Left forelimb (tissue), 1 donor: ENCODE results near the gene NPHP4.

Experiments
- DNase-seq: peaks from one replicate; pipeline ENCODE4 v3.0.0-alpha.2; 2018; ENCODE audit warnings: low spot score

NPHP4 gene

GRCh38 chr1:5829414-5829813, 162.8 kb downstream of the NPHP4 start:
- DNase-seq: no peak

- DNase-seq: no peak
Measured at GRCh38 chr1:5828308-5828935, 163.8 kb downstream of the NPHP4 start.

- DNase-seq: no peak
Measured at GRCh38 chr1:5827516-5827915, 164.7 kb downstream of the NPHP4 start.

- no peak for DNase-seq
Measured at GRCh38 chr1:5826601-5827000, 165.6 kb downstream of the NPHP4 start.

- no peak for DNase-seq
Measured at GRCh38 chr1:5822726-5823125, 169.5 kb downstream of the NPHP4 start.

- DNase-seq: no peak
Measured at GRCh38 chr1:5822266-5822665, 170.0 kb downstream of the NPHP4 start.

GRCh38 chr1:5821540-5822176, 170.6 kb downstream of the NPHP4 start:
- DNase-seq: no peak

- DNase-seq: no peak
Measured at GRCh38 chr1:5820026-5820421, 172.2 kb downstream of the NPHP4 start.

- no peak for DNase-seq
Measured at GRCh38 chr1:5819391-5820025, 172.7 kb downstream of the NPHP4 start.

- DNase-seq: no peak
Measured at GRCh38 chr1:5818755-5819154, 173.5 kb downstream of the NPHP4 start.

- DNase-seq: no peak
Measured at GRCh38 chr1:5815716-5816115, 176.5 kb downstream of the NPHP4 start.

- DNase-seq: no peak
Measured at GRCh38 chr1:5815211-5815610, 177.0 kb downstream of the NPHP4 start.

- DNase-seq: no peak
Measured at GRCh38 chr1:5814046-5814619, 178.1 kb downstream of the NPHP4 start.

- no peak for DNase-seq
Measured at GRCh38 chr1:5813480-5813879, 178.7 kb downstream of the NPHP4 start.
